Measurements from ENCODE around the gene DLGAP1. TPM values are rescaled to one million over a fixed set of nuclear protein-coding genes. Genes with fewer than 3 reads are reported as not detected.
A peak's percentile ranks its signal among the peaks of the same experiment; 100 is the strongest.

Gene DLGAP1
- total and polyA plus RNA-seq, 10 donors = 0.11 to 6.0 (median 2.1) TPM

DNA sequence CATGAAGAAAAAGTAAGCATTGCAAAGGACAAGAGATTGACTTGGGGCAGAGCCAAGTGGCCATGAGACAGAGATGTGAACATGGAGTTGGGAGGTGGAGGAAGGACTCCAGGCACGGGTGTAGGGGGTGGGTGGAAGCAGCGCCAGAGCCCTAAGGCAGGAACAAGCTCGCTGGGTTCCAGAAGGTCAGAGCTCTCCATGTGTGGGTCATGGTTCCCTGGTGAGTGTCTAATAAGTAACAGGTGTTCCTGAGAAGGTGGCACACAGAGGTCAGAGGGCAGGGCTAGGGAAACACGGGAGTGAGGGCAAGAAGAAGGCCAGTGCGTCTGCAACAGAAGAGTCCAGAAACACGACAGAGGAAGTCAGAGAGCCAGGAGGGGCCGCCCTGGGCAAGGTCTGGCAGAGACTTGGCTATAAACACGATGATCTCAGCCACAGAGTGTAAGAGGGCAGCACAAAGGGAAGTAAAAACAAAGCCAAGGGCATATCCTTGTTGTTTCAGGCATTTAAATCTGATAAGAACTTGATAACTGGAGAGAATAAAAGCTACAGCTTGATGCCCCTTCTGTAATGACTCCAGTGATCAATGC lies 744.3 kb downstream of the DLGAP1 start:
- WGBS, 5 donors = 14 to 30% (median 16%) methylated on average over 8 of the region's 8 CpGs
- H3K9me3 ChIP-seq = no peaks in the 10 kb centered on the region
- H3K4me1 ChIP-seq = peaks cover 5 to 47% (median 25%) of the 10 kb centered on the region in 6 donors
- H3K36me3 ChIP-seq = no peaks in the 10 kb centered on the region
- H3K27ac ChIP-seq = peak overlapping the region in 7 of 8 donors; percentile 30 to 68 (median 53)
- TF ChIP-seq POLR2AphosphoS5 (IDR thresholded peaks at IDR 0.05) = peak in 2 of 3 donors; percentile 53 to 66
- TF ChIP-seq POLR2A (IDR thresholded peaks at IDR 0.05) = no peak
- peak; percentile 81 for DNase-seq
- intact Hi-C loops (cut with DNase I; ENCODE audit: low total_unique reads) = no loop called here
- H3K4me3 ChIP-seq = no peak overlapping the region
- peaks cover 0 to 16% (median 0%) of the 10 kb centered on the region in 7 donors for H3K27me3 ChIP-seq (replicated peaks in 1 of 7)

DNA sequence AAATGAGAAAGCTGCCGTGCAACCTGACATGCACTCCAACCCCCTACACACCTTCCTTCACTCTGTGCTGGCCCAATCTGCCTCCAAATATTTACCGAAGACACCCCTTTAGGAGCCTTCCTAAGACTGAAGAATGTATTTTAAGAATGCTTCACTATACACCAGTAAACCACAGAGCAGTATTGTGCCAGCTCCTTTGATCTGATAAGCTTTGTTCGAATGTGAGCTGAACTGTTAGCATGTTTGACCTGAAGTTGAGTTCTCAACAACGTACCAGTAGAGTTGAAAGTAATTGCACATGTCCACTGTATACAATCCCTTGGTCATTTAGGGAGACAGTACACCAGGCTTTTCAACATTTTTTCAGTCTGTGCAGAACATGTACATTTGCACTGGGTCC lies 745.9 kb downstream of the DLGAP1 start:
- peaks cover 5 to 47% (median 25%) of the 10 kb centered on the region in 6 donors for H3K4me1 ChIP-seq
- H3K27ac ChIP-seq = no peak overlapping the region
- no peak for DNase-seq
- H3K9me3 ChIP-seq = no peaks in the 10 kb centered on the region
- H3K36me3 ChIP-seq = no peaks in the 10 kb centered on the region
- intact Hi-C loops (cut with DNase I; ENCODE audit: low total_unique reads) = loop anchor here (10.0 kb wide), 1 partner anchor 166 kb away; no protein-coding TSS in a partner anchor
- TF ChIP-seq POLR2AphosphoS5 (IDR thresholded peaks at IDR 0.05) = no peak
- TF ChIP-seq, protein P1, sequence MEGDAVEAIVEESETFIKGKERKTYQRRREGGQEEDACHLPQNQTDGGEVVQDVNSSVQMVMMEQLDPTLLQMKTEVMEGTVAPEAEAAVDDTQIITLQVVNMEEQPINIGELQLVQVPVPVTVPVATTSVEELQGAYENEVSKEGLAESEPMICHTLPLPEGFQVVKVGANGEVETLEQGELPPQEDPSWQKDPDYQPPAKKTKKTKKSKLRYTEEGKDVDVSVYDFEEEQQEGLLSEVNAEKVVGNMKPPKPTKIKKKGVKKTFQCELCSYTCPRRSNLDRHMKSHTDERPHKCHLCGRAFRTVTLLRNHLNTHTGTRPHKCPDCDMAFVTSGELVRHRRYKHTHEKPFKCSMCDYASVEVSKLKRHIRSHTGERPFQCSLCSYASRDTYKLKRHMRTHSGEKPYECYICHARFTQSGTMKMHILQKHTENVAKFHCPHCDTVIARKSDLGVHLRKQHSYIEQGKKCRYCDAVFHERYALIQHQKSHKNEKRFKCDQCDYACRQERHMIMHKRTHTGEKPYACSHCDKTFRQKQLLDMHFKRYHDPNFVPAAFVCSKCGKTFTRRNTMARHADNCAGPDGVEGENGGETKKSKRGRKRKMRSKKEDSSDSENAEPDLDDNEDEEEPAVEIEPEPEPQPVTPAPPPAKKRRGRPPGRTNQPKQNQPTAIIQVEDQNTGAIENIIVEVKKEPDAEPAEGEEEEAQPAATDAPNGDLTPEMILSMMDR (IDR thresholded peaks at IDR 0.05 in 8 of 11, conservative IDR thresholded peaks at IDR 0.05 in 3 of 11) = no peak
- TF ChIP-seq POLR2A (IDR thresholded peaks at IDR 0.05) = no peak
- WGBS, 5 donors = 36 to 59% (median 37%) methylated on average over 4 of the region's 4 CpGs
- peaks cover 0 to 16% (median 0%) of the 10 kb centered on the region in 7 donors for H3K27me3 ChIP-seq (replicated peaks in 1 of 7)
- H3K4me3 ChIP-seq = no peak overlapping the region

DNA sequence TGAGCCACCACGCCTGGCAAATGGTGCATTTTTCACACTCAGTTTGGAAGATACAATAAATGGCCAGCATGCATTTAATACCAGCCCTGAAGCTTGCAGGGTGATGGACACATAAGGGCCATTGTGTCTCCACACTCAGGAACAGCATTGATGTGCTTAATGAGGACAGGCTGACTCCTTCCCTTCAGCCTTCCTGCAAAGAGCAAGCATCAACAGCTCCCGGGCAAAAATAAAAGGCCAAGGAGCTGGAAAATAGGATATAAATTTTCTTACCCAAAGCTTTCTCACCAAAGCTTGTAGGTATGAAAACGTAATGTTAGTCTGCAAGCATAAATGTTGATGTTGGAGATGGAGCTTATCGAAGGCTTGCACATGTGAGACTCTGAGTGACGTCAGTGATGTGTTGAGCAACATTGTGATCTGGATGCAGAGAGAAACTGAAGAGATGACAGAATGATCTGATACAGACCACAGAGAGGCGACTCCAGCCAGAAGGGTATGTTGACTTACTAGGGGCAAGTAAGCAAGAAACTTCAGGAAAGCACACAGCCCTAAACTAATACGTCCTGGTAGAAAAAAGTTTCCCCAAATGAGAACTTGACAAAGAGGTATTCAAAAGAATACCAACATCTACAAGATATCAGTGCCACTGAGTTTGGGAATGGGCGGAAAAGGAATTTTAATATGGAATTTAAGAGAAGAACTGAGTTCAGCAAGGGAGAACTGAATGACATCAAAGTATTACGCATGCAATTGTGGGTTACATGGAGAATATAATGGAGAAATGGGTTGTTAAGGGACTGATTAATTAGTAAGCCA lies 748.6 kb downstream of the DLGAP1 start:
- WGBS, 5 donors = 76 to 92% (median 83%) methylated on average over 9 of the region's 9 CpGs
- H3K36me3 ChIP-seq = no peaks in the 10 kb centered on the region
- H3K27me3 ChIP-seq (replicated peaks in 1 of 7) = peaks cover 0 to 35% (median 0%) of the 10 kb centered on the region in 7 donors

DNA sequence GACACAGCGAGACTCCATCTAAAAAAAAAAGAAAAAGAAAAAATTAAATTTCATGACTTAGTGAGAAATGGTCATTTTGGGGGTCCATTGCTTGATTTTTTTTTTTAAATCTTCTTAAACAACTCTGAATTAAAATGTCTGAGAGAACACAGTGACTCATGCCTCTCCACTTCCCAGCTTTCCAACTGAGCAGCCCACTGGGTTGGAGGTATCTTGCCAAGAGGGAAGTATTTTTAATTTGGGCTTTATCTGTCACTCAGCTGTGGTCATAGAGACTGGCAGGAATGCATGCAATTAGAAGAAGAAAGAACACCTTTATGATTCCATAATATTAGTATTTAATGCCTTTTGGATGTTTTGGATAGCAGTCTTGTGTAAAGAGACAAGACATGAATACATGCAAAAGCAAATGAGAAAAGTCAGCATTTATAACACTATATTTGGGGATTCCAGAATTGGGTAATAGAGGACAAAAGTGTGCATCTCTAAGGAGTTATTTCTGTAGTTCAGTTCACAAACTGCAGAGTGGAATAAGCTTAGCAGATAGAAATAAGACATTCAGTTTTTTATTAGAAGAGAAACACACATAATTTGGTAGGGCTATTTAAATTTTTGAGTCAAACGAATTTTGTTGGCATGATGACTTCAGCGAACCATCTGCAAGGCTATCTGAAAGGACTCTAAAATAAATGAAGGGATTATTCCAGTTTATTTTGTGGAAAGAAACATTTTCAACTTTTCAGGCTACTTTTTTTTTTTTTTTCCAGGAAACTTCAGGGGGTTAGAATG lies 750.4 kb downstream of the DLGAP1 start:
- H3K36me3 ChIP-seq = no peaks in the 10 kb centered on the region
- H3K27me3 ChIP-seq (replicated peaks in 1 of 7) = peaks cover 0 to 46% (median 0%) of the 10 kb centered on the region in 7 donors
- no peaks in the 10 kb centered on the region for H3K9me3 ChIP-seq
- H3K27ac ChIP-seq = no peak overlapping the region
- no peak for DNase-seq
- TF ChIP-seq, protein P1 (IDR thresholded peaks at IDR 0.05 in 8 of 11, conservative IDR thresholded peaks at IDR 0.05 in 3 of 11) = no peak
- TF ChIP-seq POLR2AphosphoS5 (IDR thresholded peaks at IDR 0.05) (no peak), POLR2A (IDR thresholded peaks at IDR 0.05) (no peak)
- H3K4me1 ChIP-seq = peaks cover 0 to 23% (median 3%) of the 10 kb centered on the region in 6 donors
- H3K4me3 ChIP-seq = no peak overlapping the region
- WGBS, 5 donors = 85 to 96% (median 91%) methylated on average over 3 of the region's 3 CpGs
- intact Hi-C loops (cut with DNase I; ENCODE audit: low total_unique reads) = loop anchor here (5.0 to 10.0 kb wide), 2 partner anchors 170 to 293 kb away; no protein-coding TSS in a partner anchor

More for the DNA sequence above, 748.6 kb downstream of the DLGAP1 start:
- TF ChIP-seq, protein P1 (IDR thresholded peaks at IDR 0.05 in 8 of 11, conservative IDR thresholded peaks at IDR 0.05 in 3 of 11) = no peak
- no peak for TF ChIP-seq POLR2AphosphoS5 (IDR thresholded peaks at IDR 0.05)
- no peak for TF ChIP-seq POLR2A (IDR thresholded peaks at IDR 0.05)
- intact Hi-C loops (cut with DNase I; ENCODE audit: low total_unique reads) = loop anchor here (10.0 kb wide), 1 partner anchor 168 kb away; no protein-coding TSS in a partner anchor
- Histone ChIP-seq H3K27ac (no peak overlapping the region), H3K9me3 (no peaks in the 10 kb centered on the region), H3K4me3 (no peak overlapping the region), H3K4me1 (peaks cover 0 to 34% (median 13%) of the 10 kb centered on the region in 6 donors)
- no peak for DNase-seq

All from spleen (tissue), 11 donors.